ENCODE measurements around the gene MYH14.

The MYH14 gene

GRCh38 chr19:50264483-50265186, 61.2 kb downstream of the MYH14 start:
- H3K4me2 ChIP-seq (ENCODE audit: low read depth, low read length, poor library complexity, severe bottlenecking), result no peak overlapping the region
- H3K9me2 ChIP-seq (replicated peaks; ENCODE audit: insufficient read depth, low read length), result no peaks in the 10 kb centered on the region
- no peaks in the 10 kb centered on the region for H3K79me2 ChIP-seq (ENCODE audit: insufficient read depth, low read length)
- H2AFZ ChIP-seq (ENCODE audit: low read depth, low read length, severe bottlenecking), result no peak overlapping the region
- no peaks in the 10 kb centered on the region for H4K20me1 ChIP-seq (ENCODE audit: low read depth, low read length)
- H3K9ac ChIP-seq (ENCODE audit: low read length), result no peak overlapping the region
- no peak overlapping the region for H3K4me3 ChIP-seq (ENCODE audit: insufficient read depth, low read length, poor library complexity, severe bottlenecking)
- TF ChIP-seq CTCF (IDR thresholded peaks at IDR 0.05; ENCODE audit: insufficient read depth, low read length, poor library complexity, severe bottlenecking) (no peak), EZH2phosphoT487 (conservative IDR thresholded peaks at IDR 0.05; ENCODE audit: low read length) (no peak)
- H3K36me3 ChIP-seq (ENCODE audit: low read length), result no peaks in the 10 kb centered on the region
- H3K27ac ChIP-seq (ENCODE audit: low read depth, low read length), result no peak overlapping the region
- no peaks in the 10 kb centered on the region for H3K9me3 ChIP-seq (ENCODE audit: insufficient read depth, low read length)
- no peaks in the 10 kb centered on the region for H3K27me3 ChIP-seq (ENCODE audit: low read length)
- no peaks in the 10 kb centered on the region for H3F3A ChIP-seq (ENCODE audit: insufficient read depth)

GRCh38 chr19:50266041-50266440, 62.6 kb downstream of the MYH14 start:
- Histone ChIP-seq H3K9me2 (replicated peaks; ENCODE audit: insufficient read depth, low read length) (no peaks in the 10 kb centered on the region), H3F3A (ENCODE audit: insufficient read depth) (no peaks in the 10 kb centered on the region), H3K4me2 (ENCODE audit: low read depth, low read length, poor library complexity, severe bottlenecking) (no peak overlapping the region), H3K9me3 (ENCODE audit: insufficient read depth, low read length) (no peaks in the 10 kb centered on the region), H3K27me3 (ENCODE audit: low read length) (no peaks in the 10 kb centered on the region), H2AFZ (ENCODE audit: low read depth, low read length, severe bottlenecking) (no peak overlapping the region), H3K27ac (ENCODE audit: low read depth, low read length) (no peak overlapping the region), H3K9ac (ENCODE audit: low read length) (no peak overlapping the region), H3K36me3 (ENCODE audit: low read length) (no peaks in the 10 kb centered on the region), H3K4me3 (ENCODE audit: insufficient read depth, low read length, poor library complexity, severe bottlenecking) (no peak overlapping the region), H4K20me1 (ENCODE audit: low read depth, low read length) (no peaks in the 10 kb centered on the region), H3K79me2 (ENCODE audit: insufficient read depth, low read length) (no peaks in the 10 kb centered on the region)
- TF ChIP-seq EZH2phosphoT487 (conservative IDR thresholded peaks at IDR 0.05; ENCODE audit: low read length) (no peak), CTCF (IDR thresholded peaks at IDR 0.05; ENCODE audit: insufficient read depth, low read length, poor library complexity, severe bottlenecking) (no peak)

DNA sequence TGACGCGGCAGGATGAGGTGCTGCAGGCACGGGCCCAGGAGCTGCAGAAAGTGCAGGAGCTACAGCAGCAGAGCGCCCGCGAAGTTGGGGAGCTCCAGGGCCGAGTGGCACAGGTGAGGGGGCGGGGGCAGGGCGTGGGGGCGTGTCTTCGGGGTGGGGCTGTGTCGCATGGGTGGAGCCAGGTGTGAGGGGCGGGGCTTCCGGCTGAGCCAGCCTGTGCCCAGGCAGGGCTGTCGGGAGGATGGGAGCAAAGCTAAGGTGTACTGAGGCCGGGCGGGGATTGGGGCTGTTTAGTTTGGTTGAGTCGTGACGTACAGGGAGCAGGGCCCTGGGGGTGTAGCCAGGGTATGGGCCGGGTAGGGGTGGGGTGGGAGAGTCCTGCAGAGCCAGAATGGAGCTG, 63.5 kb downstream of the MYH14 start:
- no peak overlapping the region for H3K4me3 ChIP-seq (ENCODE audit: insufficient read depth, low read length, poor library complexity, severe bottlenecking)
- H4K20me1 ChIP-seq (ENCODE audit: low read depth, low read length), result no peaks in the 10 kb centered on the region
- TF ChIP-seq CTCF (IDR thresholded peaks at IDR 0.05; ENCODE audit: insufficient read depth, low read length, poor library complexity, severe bottlenecking) (no peak), EZH2phosphoT487 (conservative IDR thresholded peaks at IDR 0.05; ENCODE audit: low read length) (no peak)
- no peak overlapping the region for H2AFZ ChIP-seq (ENCODE audit: low read depth, low read length, severe bottlenecking)
- no peaks in the 10 kb centered on the region for H3K27me3 ChIP-seq (ENCODE audit: low read length)
- H3K27ac ChIP-seq (ENCODE audit: low read depth, low read length), result no peak overlapping the region
- H3K9me3 ChIP-seq (ENCODE audit: insufficient read depth, low read length), result no peaks in the 10 kb centered on the region
- no peaks in the 10 kb centered on the region for H3K36me3 ChIP-seq (ENCODE audit: low read length)
- H3K9ac ChIP-seq (ENCODE audit: low read length), result no peak overlapping the region
- H3K9me2 ChIP-seq (replicated peaks; ENCODE audit: insufficient read depth, low read length), result no peaks in the 10 kb centered on the region
- H3K79me2 ChIP-seq (ENCODE audit: insufficient read depth, low read length), result no peaks in the 10 kb centered on the region
- no peak overlapping the region for H3K4me2 ChIP-seq (ENCODE audit: low read depth, low read length, poor library complexity, severe bottlenecking)
- H3F3A ChIP-seq (ENCODE audit: insufficient read depth), result no peaks in the 10 kb centered on the region
